Fibroblast of skin of left quadriceps (primary cell): ENCODE data around the gene TSPAN9.
A peak's percentile ranks its signal among the peaks of the same experiment; 100 is the strongest.

Source experiments
- DNase-seq, 2 experiments: peaks; one replicate each; pipeline ENCODE4 v3.0.0-alpha.2; 2013; ENCODE audit warnings: low read depth in 2 of 2

The TSPAN9 gene

GRCh38 chr12:3123729-3124128 is 46.5 kb downstream of the TSPAN9 start:
- no peak for DNase-seq

- DNase-seq, result no peak
Measured at GRCh38 chr12:3124917-3125316, 47.7 kb downstream of the TSPAN9 start.

- DNase-seq, result no peak
Measured at GRCh38 chr12:3125674-3126073, 48.5 kb downstream of the TSPAN9 start.

- no peak for DNase-seq
Measured at GRCh38 chr12:3127832-3128231, 50.7 kb downstream of the TSPAN9 start.

GRCh38 chr12:3128498-3129293 is 51.5 kb downstream of the TSPAN9 start:
- DNase-seq, result no peak

GRCh38 chr12:3129301-3130056 is 52.3 kb downstream of the TSPAN9 start:
- peak; percentile 59 to 65 for DNase-seq

- no peak for DNase-seq
Measured at GRCh38 chr12:3130057-3130830, 53.1 kb downstream of the TSPAN9 start.

GRCh38 chr12:3131129-3131528 is 54.0 kb downstream of the TSPAN9 start:
- no peak for DNase-seq

- peak; percentile 53 to 60 for DNase-seq
Measured at GRCh38 chr12:3132636-3133404, 55.6 kb downstream of the TSPAN9 start.

GRCh38 chr12:3133405-3133783 is 56.2 kb downstream of the TSPAN9 start:
- no peak for DNase-seq

GRCh38 chr12:3134126-3134525 is 56.9 kb downstream of the TSPAN9 start:
- no peak for DNase-seq

- DNase-seq, result no peak
Measured at GRCh38 chr12:3134526-3135135, 57.5 kb downstream of the TSPAN9 start.

- peak; percentile 38 to 43 for DNase-seq
Measured at GRCh38 chr12:3135522-3136461, 58.6 kb downstream of the TSPAN9 start.

- no peak for DNase-seq
Measured at GRCh38 chr12:3136641-3137267, 59.6 kb downstream of the TSPAN9 start.

- no peak for DNase-seq
Measured at GRCh38 chr12:3137268-3137781, 60.1 kb downstream of the TSPAN9 start.

- no peak for DNase-seq
Measured at GRCh38 chr12:3137814-3138445, 60.8 kb downstream of the TSPAN9 start.

GRCh38 chr12:3138941-3139511 is 61.8 kb downstream of the TSPAN9 start:
- DNase-seq, result no peak

GRCh38 chr12:3139760-3140159 is 62.6 kb downstream of the TSPAN9 start:
- no peak for DNase-seq
